ENCODE data around the gene OPCML.

Gene OPCML

DNA sequence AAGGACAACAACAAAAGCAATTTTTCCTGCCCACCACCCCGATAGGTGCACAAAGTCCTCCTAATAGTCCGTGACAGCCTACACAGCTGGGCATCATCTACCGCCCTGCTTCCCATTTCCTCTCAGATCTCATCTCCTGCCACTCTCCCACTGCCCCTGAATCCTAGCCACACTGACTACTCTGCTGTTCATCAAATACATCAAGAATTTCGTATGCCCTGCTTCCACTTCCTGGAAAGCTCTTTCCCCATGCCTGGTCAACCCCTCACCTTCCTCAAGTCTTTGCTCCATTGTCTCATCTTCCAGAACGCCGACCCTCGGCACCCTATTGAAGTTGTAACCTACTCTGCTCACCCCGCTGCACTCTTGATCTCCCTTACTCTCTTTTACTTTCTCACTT, 320.1 kb downstream of the OPCML start:
- FAIRE-seq (no peak), DNase-seq (ENCODE audit: extremely low spot score, insufficient read length, low read depth) (no peak)

DNA sequence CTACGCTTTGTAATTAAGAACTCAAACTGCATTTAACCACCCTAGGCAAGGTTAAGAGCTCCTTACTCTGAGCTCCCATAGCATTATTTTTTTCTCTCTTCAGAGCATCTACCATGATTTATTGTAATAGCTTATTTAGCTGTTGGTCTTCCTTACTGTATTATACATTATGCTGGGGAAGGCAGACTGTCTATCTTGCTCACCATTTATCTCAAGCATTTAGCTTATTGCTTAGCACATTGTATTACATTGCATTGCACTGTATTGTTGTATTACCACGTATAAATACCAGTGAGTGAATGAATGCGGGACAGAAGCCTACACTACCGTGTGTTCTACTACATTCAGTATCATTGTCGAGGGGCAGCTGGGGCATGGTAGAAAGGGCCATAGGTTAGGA, 324.3 kb downstream of the OPCML start:
- FAIRE-seq (no peak), DNase-seq (ENCODE audit: extremely low spot score, insufficient read length, low read depth) (no peak)

DNA sequence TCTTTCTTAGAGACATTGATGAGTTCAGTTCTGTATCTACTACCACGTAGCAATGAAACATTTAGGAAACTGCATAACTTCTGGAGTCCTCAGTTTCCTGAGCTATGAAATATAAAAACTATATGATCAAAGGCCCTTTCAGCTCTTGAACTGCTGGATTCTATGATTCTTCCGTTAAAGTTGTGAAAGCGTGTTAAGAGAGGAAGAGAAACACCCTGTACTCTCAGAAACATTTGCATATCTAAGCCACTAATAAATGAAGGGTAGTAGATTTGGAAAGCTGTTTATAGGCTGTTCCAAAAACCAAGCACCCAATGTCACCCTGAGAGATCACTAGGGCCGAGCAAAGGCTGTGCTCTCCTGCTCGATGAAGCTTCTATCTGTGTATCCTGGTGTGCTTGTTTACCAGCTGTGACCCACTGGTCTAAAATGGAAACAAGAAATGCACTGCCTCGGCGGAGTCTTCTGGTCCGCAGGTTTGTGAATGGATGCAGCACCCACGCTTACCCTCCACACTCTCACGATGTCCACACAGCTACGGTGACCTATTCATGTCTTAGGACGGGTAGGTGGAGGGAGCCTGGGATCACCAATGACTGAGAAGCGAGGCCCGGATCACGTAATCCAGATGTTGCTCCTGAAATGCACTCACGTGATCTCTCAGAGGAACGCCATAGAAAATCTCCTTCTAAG, 325.8 kb downstream of the OPCML start:
- no peak for FAIRE-seq
- no peak for DNase-seq (ENCODE audit: extremely low spot score, insufficient read length, low read depth)

DNA sequence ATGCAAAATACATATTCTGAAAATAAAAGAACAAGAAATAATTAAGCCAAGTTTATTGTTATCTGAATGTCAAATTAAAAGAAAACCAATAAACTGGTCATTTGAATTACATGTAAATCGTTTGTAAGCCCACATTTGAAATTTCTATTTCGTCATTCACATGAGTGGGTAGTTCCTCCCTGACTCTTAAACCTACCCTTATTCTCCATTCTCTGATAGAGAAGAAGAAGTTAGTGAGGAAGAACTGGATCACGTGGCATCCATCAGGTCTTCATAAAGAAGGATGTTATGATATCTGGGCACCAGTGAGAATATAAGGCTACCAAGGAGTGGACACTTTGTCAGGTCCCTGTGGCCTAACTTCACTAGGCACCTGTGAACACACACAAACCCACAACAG, 328.1 kb downstream of the OPCML start:
- FAIRE-seq, result no peak
- DNase-seq (ENCODE audit: extremely low spot score, insufficient read length, low read depth), result no peak

- DNase-seq (ENCODE audit: extremely low spot score, insufficient read length, low read depth) (no peak), FAIRE-seq (no peak)
Measured at GRCh38 chr11:133202816-133203215, 329.5 kb downstream of the OPCML start.

DNA sequence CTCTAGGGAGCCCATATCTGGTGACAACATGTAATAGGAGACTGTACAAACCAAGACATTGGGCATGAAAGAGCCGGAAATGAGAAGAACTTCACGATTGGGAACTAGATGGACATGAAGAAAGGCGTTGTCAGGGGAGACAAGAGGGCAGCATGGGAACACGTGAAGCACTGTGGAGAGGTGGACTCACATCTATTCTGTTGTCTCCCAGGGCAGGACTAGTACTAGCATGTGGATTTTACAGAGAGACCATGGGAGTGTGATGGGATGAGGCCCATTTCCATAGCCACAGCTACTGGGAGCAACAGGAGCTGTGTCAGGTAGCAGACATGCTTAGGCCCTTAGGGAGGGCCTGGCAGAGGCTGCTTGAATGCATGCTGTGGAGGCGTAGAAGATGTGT, 333.9 kb downstream of the OPCML start:
- no peak for FAIRE-seq
- DNase-seq (ENCODE audit: extremely low spot score, insufficient read length, low read depth), result no peak

DNA sequence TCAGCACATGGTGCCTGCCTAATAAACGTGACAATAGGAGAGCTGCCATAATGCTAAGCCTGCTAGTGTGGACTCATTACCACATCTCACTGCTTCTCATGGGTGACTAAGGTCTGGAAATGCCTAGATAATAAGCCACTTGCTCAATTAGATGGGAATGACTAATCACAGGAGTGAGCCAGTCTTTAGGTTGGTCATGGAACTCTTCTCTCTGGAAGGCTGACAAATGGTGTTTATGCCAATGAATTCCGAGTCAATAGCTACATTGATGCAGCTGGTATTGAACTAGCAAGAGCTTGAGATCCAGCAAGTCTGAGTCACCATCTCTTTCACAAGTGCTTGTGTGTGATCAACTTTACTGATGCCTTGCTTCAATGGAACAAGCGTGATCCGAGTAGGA, 334.9 kb downstream of the OPCML start:
- FAIRE-seq (no peak), DNase-seq (ENCODE audit: extremely low spot score, insufficient read length, low read depth) (no peak)

DNA sequence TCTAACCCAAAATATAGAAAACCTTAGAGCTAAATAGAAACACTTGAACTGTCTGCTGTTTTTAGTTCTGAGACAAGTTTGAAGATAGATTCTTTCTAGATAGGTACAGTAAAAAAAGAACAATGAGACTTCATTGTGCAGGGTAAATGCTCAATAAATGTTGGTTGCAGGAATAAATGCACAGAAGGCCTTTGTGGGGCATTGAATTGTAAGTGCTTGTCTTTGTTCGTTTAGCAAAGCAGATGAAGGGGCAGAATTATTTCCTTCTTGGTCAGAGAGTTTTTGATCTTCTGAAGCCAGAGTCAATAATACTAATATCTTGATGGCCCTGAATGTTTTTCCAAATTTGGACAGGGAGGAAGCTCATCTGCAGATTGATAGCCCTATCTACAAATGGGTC, 340.4 kb downstream of the OPCML start:
- FAIRE-seq (no peak), DNase-seq (ENCODE audit: extremely low spot score, insufficient read length, low read depth) (no peak)

DNA sequence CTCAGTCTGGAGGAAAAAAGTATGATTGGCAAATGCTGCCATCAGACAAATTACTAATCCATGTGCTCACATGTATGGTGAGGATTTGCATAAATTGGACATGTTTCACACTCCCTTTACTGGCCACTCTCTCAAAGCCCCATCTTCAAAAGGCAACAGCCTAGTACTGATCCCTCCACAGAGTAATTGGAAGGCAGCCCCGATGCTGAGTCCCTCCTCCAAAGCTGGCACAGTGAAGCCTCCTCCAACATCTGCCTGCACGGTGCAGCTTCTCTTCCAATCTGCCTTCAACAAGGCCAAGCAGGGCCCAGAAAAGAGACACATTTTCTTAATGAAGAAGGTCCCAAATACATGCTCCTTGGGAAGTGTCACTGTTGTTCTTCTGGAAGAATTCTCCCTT, 350.6 kb downstream of the OPCML start:
- FAIRE-seq (no peak), DNase-seq (ENCODE audit: extremely low spot score, insufficient read length, low read depth) (no peak)

- DNase-seq (ENCODE audit: extremely low spot score, insufficient read length, low read depth) (no peak), FAIRE-seq (no peak)
Measured at GRCh38 chr11:133181066-133181465, 351.2 kb downstream of the OPCML start.

DNA sequence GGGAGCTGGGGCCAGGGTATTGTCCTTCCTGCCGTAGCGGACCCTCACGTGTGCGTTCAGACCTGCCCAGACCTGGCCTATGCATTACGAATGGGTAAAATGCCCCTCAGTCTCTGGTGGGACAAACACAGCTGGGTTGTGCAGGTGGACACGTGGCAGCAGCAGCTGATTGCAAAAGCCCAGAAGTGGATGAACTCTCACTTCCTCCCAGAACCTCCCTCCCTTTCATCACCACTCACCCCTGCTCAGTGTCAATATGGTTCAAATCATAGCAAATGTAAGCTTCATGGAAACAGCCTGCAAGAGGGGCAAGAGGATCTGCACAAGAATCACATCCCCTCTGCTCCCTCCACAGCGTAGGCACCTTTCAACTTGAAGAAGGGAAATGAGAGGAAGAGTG, 352.1 kb downstream of the OPCML start:
- DNase-seq (ENCODE audit: extremely low spot score, insufficient read length, low read depth) (no peak), FAIRE-seq (no peak)

DNA sequence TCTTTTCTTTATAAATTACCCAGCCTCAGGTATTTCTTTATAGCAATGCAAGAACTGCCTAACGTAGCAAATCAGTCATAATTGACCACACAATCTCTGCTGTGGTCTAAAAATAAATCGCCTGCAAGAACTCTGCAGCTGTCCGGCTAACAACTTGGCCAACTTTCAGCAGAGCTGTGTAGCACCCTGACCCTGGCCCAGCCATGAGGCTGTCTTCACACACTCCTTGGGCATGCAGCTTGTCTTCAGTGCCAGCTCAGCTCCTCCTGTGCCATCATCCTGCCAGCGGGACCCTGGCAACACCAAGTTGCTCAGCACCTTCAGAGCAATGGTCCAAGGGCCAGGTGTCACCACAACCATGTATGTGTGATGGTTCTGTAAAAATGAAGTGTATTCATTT, 355.6 kb downstream of the OPCML start:
- DNase-seq (ENCODE audit: extremely low spot score, insufficient read length, low read depth) (no peak), FAIRE-seq (no peak)

- no peak for FAIRE-seq
- no peak for DNase-seq (ENCODE audit: extremely low spot score, insufficient read length, low read depth)
Measured at GRCh38 chr11:133175103-133175502, 357.2 kb downstream of the OPCML start.

GRCh38 chr11:133173810-133174412, 358.4 kb downstream of the OPCML start:
- FAIRE-seq (no peak), DNase-seq (ENCODE audit: extremely low spot score, insufficient read length, low read depth) (no peak)

GRCh38 chr11:133172349-133172748, 360.0 kb downstream of the OPCML start:
- DNase-seq (ENCODE audit: extremely low spot score, insufficient read length, low read depth), result no peak
- FAIRE-seq, result no peak

- FAIRE-seq (no peak), DNase-seq (ENCODE audit: extremely low spot score, insufficient read length, low read depth) (no peak)
Measured at GRCh38 chr11:133171374-133171773, 360.9 kb downstream of the OPCML start.

- no peak for DNase-seq (ENCODE audit: extremely low spot score, insufficient read length, low read depth)
- no peak for FAIRE-seq
Measured at GRCh38 chr11:133168016-133168415, 364.3 kb downstream of the OPCML start.

- FAIRE-seq (no peak), DNase-seq (ENCODE audit: extremely low spot score, insufficient read length, low read depth) (no peak)
Measured at GRCh38 chr11:133166662-133167061, 365.6 kb downstream of the OPCML start.

GRCh38 chr11:133164986-133165385, 367.3 kb downstream of the OPCML start:
- no peak for FAIRE-seq

GRCh38 chr11:133163463-133164419, 368.6 kb downstream of the OPCML start:
- FAIRE-seq (peak; percentile 67), DNase-seq (ENCODE audit: extremely low spot score, insufficient read length, low read depth) (peak; percentile 11)

More at GRCh38 chr11:133164986-133165385, 367.3 kb downstream of the OPCML start:
- DNase-seq (ENCODE audit: extremely low spot score, insufficient read length, low read depth), result no peak

DNA sequence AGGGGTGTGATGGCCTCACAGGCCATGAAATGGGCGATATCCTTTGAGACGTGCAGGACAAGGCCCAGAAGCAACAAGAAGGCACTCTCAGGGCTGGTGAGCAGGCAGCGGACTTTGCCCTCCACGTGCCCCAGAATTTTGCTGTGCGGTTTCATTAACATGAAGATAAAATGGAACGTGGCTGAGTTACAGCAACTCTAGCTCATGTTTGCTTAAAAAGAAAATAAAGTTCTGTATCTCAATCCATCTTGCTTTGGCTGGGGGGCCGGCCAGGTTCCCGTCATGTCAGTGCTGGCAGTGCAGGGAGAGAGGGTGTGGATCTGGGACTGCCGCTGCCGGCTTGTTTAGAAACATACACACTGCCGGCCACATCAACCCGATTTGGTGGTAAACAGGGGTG, 370.1 kb downstream of the OPCML start:
- no peak for FAIRE-seq

More for the DNA sequence above, 370.1 kb downstream of the OPCML start:
- DNase-seq (ENCODE audit: extremely low spot score, insufficient read length, low read depth), result no peak
